BLaER1 treated with 17β-estradiol and CSF1 and Interleukin-3, amounts not matched to agents 10 nM and 100 nM (cell line): ENCODE measurements around the gene TIMP4.

Source experiments
- H3K27ac ChIP-seq, 11 experiments: shearing (Covaris generic); formaldehyde crosslinking; 2 replicates each; pipeline ENCODE4 v1.8.1; 2022
- H3K27me3 ChIP-seq, 11 experiments: shearing (Covaris generic); formaldehyde crosslinking; 2 replicates each; pipeline ENCODE4 v1.8.1; 2022
- H3K36me3 ChIP-seq, 11 experiments: shearing (Covaris generic); formaldehyde crosslinking; 2 replicates each; pipeline ENCODE4 v1.8.1; 2022
- H3K4me1 ChIP-seq, 10 experiments: shearing (Covaris generic); formaldehyde crosslinking; 2 replicates each; pipeline ENCODE4 v1.8.1; 2022
- H3K4me2 ChIP-seq, 11 experiments: shearing (Covaris generic); formaldehyde crosslinking; 2 replicates each; pipeline ENCODE4 v1.8.1; 2022
- H3K4me3 ChIP-seq, 10 experiments: shearing (Covaris generic); formaldehyde crosslinking; 2 replicates each; pipeline ENCODE4 v1.8.1; 2022
- H3K9ac ChIP-seq, 11 experiments: shearing (Covaris generic); formaldehyde crosslinking; 2 replicates each; pipeline ENCODE4 v1.8.1; 2022
- H3K9me3 ChIP-seq, 11 experiments: shearing (Covaris generic); formaldehyde crosslinking; replicated peaks in 1 of 11; 2 replicates each; pipeline ENCODE4 v1.8.1; 2022
- H4K20me1 ChIP-seq, 11 experiments: shearing (Covaris generic); formaldehyde crosslinking; 2 replicates each; pipeline ENCODE4 v1.8.1; 2022
- Cebpa-rat ChIP-seq, 11 experiments: shearing (Covaris generic); IDR thresholded peaks; 2 replicates each; pipeline ENCODE4 v1.8.1; 2022

Gene TIMP4

DNA sequence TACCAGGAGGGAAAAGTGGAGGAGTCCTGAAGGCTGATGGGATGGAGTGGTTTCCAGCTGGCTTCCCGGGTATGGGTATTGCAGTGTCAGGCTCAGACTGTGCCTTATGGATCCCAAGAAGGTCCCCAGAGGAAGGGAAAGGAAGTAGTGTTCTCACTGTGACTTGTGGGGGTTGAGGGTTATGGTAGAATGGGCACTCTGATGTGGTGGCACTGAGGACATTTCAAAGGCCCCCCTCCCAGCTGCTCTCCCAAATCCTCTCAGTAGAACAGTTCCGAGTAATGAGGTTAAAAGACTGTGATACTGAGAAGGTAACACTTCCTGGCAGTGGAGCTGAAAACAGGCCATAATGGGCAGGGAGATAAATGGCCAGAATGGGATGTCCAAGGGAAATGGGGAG, 23.1 kb upstream of the TIMP4 start:
- H3K36me3 ChIP-seq: no peaks in the 10 kb centered on the region
- no peak overlapping the region for H3K4me3 ChIP-seq
- H3K9ac ChIP-seq: no peak overlapping the region
- H3K4me1 ChIP-seq: peaks cover 61 to 100% (median 82%) of the 10 kb centered on the region in 10 experiments
- peak overlapping the region in 1 of 11 experiments; percentile 11; a peak in 2 of 22 replicates for H3K27ac ChIP-seq
- peak overlapping the region; percentile 61 to 94 (median 74) for H3K4me2 ChIP-seq
- H3K9me3 ChIP-seq: no peaks in the 10 kb centered on the region
- peaks cover 0 to 28% (median 0%) of the 10 kb centered on the region in 11 experiments; a peak in 7 of 22 replicates for H4K20me1 ChIP-seq
- H3K27me3 ChIP-seq: peaks cover 9 to 66% (median 51%) of the 10 kb centered on the region in 11 experiments; a peak in 19 of 22 replicates
- no peak for TF ChIP-seq Cebpa-rat (IDR thresholded peaks at IDR 0.05)

DNA sequence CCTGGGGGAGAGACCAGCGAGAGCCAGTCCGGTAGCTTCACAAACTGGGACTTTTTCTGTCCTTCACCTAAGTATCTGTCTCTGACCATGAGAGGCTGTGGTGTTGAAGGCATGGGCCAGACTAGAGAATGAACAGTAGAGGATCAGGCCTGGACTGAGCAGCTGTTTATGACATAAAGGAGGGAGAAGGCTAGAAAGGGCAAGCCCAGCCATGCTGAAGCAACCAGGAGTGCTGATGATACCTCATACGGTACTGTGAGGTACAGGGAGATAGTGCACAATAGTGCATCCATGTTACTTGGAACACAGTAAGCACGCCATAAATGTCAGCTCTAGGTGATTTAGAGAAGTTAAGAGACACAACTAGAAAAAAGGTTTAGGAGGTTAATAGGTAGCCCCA, 22.6 kb upstream of the TIMP4 start:
- H3K4me2 ChIP-seq: peak overlapping the region; percentile 61 to 94 (median 74)
- H3K9me3 ChIP-seq: no peaks in the 10 kb centered on the region
- H3K36me3 ChIP-seq: no peaks in the 10 kb centered on the region
- no peak overlapping the region; a peak in 1 of 22 replicates for H3K27ac ChIP-seq
- H4K20me1 ChIP-seq: peaks cover 0 to 26% (median 0%) of the 10 kb centered on the region in 11 experiments; a peak in 6 of 22 replicates
- peaks cover 56 to 100% (median 80%) of the 10 kb centered on the region in 10 experiments for H3K4me1 ChIP-seq
- TF ChIP-seq Cebpa-rat (IDR thresholded peaks at IDR 0.05): no peak
- H3K27me3 ChIP-seq: peaks cover 9 to 66% (median 52%) of the 10 kb centered on the region in 11 experiments; a peak in 19 of 22 replicates
- no peak overlapping the region for H3K9ac ChIP-seq
- no peak overlapping the region for H3K4me3 ChIP-seq

DNA sequence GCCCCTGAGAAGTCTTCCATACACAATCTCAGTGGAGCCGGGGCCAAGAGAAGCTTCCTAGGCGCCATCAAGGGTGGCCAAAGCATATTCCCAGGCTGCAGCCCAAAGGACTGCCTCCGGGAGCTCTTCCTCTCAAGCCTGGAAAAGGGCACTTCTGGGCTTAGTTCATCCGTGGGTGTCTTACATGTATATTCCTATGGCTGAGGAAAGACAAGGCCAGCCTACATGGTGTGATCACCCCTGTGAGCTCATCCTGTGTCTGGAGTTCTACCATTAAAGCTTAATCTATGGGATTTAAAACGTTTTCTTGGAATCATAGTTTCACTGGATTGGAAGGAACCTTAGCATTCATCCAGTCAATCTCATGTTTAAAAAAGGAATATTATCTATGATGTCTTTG, 21.9 kb upstream of the TIMP4 start:
- Histone ChIP-seq H3K36me3 (no peaks in the 10 kb centered on the region), H3K9ac (no peak overlapping the region), H3K4me3 (no peak overlapping the region), H3K27ac (no peak overlapping the region; a peak in 1 of 22 replicates), H4K20me1 (peaks cover 0 to 26% (median 0%) of the 10 kb centered on the region in 11 experiments; a peak in 6 of 22 replicates), H3K4me2 (peak overlapping the region in 7 of 11 experiments; percentile 33 to 94 (median 84); a peak in 11 of 22 replicates), H3K4me1 (peaks cover 49 to 100% (median 76%) of the 10 kb centered on the region in 10 experiments), H3K27me3 (peaks cover 9 to 67% (median 53%) of the 10 kb centered on the region in 11 experiments; a peak in 19 of 22 replicates), H3K9me3 (no peaks in the 10 kb centered on the region)
- no peak for TF ChIP-seq Cebpa-rat (IDR thresholded peaks at IDR 0.05)

DNA sequence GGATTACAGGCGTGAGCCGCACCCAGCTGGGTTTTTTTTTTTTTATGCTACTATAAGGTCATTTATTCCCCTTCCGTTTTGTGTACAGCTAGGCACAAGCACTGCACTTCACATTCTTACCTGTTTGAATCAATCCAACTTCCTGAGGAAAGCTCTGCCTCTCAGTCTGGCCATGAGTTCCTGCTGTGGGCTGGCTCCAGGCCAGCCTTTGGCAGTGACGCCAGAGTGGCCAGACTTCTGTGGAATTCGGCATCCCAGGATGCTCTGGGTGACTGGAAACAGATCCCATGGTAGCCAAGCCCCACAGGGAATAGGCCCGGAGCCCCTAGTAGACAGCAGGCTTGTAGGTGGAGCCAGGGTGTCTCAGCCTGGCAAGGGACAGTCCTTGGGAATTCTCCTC, 21.5 kb upstream of the TIMP4 start:
- peaks cover 9 to 63% (median 49%) of the 10 kb centered on the region in 11 experiments; a peak in 19 of 22 replicates for H3K27me3 ChIP-seq
- H3K4me3 ChIP-seq: no peak overlapping the region
- no peaks in the 10 kb centered on the region for H3K36me3 ChIP-seq
- no peak for TF ChIP-seq Cebpa-rat (IDR thresholded peaks at IDR 0.05)
- peaks cover 0 to 26% (median 0%) of the 10 kb centered on the region in 11 experiments; a peak in 6 of 22 replicates for H4K20me1 ChIP-seq
- H3K9me3 ChIP-seq: no peaks in the 10 kb centered on the region
- H3K4me1 ChIP-seq: peaks cover 49 to 100% (median 72%) of the 10 kb centered on the region in 10 experiments
- H3K9ac ChIP-seq: no peak overlapping the region
- peak overlapping the region in 5 of 11 experiments; percentile 33 to 94 (median 92); a peak in 10 of 22 replicates for H3K4me2 ChIP-seq
- no peak overlapping the region; a peak in 1 of 22 replicates for H3K27ac ChIP-seq

DNA sequence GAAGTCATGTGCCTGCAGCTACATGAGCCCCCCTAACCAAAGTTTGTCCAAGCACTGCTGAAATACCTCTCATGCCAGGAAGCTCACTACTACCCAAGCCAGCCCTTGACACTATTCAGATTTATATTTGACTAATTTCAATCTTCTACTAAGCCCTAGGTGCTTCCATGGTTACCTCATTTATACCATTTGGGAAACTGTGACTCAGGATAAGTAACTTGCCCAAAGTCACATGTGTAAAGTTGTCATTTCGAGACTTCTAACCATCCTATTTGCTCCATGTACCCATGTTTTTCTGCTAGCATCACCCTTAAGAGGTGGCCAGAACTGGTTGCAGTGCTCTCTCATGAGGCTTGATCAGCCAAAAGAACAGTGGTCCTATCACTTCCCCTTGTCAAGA, 20.7 kb upstream of the TIMP4 start:
- H3K4me1 ChIP-seq: peaks cover 46 to 95% (median 66%) of the 10 kb centered on the region in 10 experiments
- H4K20me1 ChIP-seq: peaks cover 0 to 26% (median 0%) of the 10 kb centered on the region in 11 experiments; a peak in 6 of 22 replicates
- H3K27ac ChIP-seq: peak overlapping the region in 1 of 11 experiments; percentile 72; a peak in 2 of 22 replicates
- no peaks in the 10 kb centered on the region for H3K9me3 ChIP-seq
- no peak overlapping the region for H3K4me3 ChIP-seq
- H3K27me3 ChIP-seq: peaks cover 4 to 55% (median 41%) of the 10 kb centered on the region in 11 experiments; a peak in 19 of 22 replicates
- H3K36me3 ChIP-seq: no peaks in the 10 kb centered on the region
- no peak overlapping the region for H3K9ac ChIP-seq
- H3K4me2 ChIP-seq: peak overlapping the region in 7 of 11 experiments; percentile 82 to 94 (median 90); a peak in 11 of 22 replicates
- TF ChIP-seq Cebpa-rat (IDR thresholded peaks at IDR 0.05): no peak

DNA sequence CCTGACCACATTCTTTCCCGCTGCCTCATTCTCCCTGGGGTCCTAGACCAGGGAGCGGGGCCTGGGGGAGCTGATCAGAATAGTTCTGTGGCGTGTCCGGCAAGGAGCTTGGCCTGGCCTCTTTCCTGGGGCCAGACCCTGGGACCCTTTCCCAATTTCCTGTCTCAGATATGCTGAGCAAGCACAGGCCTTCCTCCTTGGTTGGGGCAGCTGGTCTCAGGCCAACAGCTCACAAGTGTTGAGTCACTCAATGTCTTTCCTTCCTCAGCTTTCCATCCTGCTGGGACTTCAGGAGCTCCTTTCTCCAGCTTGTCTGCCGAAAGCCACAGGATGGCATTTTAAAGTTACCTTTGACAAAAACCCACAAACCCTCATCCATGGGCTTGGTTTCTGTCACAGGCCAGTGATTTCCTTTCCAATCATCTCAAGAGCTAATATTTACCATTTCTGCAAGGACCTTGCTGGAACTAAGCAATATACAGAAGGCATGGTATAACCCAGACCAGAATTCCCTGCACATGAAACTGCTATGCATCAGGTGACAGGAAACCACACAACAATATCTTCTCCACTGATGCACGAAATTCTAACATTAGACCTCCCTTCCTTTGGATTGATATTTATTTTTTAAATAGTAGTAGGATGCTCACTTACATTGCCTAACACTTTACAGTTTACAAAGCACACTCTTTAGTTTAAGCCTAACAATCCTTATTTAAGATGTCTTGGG, 19.5 kb upstream of the TIMP4 start:
- Histone ChIP-seq H4K20me1 (peaks cover 0 to 26% (median 0%) of the 10 kb centered on the region in 11 experiments; a peak in 6 of 22 replicates), H3K36me3 (no peaks in the 10 kb centered on the region), H3K4me2 (peak overlapping the region; percentile 70 to 94 (median 89)), H3K27ac (peak overlapping the region in 6 of 11 experiments; percentile 38 to 77 (median 66); a peak in 11 of 22 replicates), H3K9me3 (peaks cover 2 to 10% (median 3%) of the 10 kb centered on the region in 11 experiments; a peak in 21 of 22 replicates), H3K4me3 (peak overlapping the region in 3 of 10 experiments; percentile 7 to 23 (median 10); a peak in 6 of 20 replicates), H3K4me1 (peaks cover 43 to 83% (median 60%) of the 10 kb centered on the region in 10 experiments), H3K9ac (peak overlapping the region in 6 of 11 experiments; percentile 7 to 57 (median 44); a peak in 7 of 22 replicates), H3K27me3 (peaks cover 0 to 44% (median 29%) of the 10 kb centered on the region in 11 experiments; a peak in 18 of 22 replicates)
- TF ChIP-seq Cebpa-rat (IDR thresholded peaks at IDR 0.05): no peak

DNA sequence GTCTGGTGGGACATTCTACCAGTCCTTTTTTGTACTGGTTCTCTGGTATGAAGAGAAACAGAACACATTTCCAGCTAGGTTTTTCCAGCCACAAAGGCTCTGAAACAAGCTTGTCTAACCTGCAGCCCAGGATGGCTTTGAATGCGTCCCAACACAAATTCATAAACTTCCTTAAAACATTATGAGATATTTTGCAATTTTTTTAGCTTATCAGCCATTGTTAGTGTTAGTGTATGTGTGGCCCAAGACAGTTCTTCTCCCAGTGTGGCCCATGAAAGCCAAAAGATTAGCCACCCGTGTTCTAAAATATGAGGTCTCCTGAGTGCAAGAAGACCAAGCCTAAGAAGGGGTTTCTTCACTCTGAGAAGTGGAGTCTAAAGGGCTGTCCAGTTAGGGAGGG, 18.4 kb upstream of the TIMP4 start:
- Histone ChIP-seq H3K9me3 (peaks cover 13 to 21% (median 15%) of the 10 kb centered on the region in 11 experiments), H3K36me3 (peaks cover 0 to 6% (median 0%) of the 10 kb centered on the region in 11 experiments; a peak in 2 of 22 replicates), H3K27ac (peak overlapping the region in 5 of 11 experiments; percentile 63 to 77 (median 68); a peak in 9 of 22 replicates), H3K4me1 (peaks cover 33 to 72% (median 49%) of the 10 kb centered on the region in 10 experiments), H3K9ac (peak overlapping the region in 4 of 11 experiments; percentile 2 to 57 (median 41); a peak in 4 of 22 replicates), H4K20me1 (peaks cover 0 to 17% (median 0%) of the 10 kb centered on the region in 11 experiments; a peak in 5 of 22 replicates), H3K4me3 (no peak overlapping the region), H3K4me2 (peak overlapping the region in 10 of 11 experiments; percentile 70 to 94 (median 90); a peak in 20 of 22 replicates), H3K27me3 (peaks cover 0 to 32% (median 21%) of the 10 kb centered on the region in 11 experiments; a peak in 17 of 22 replicates)
- TF ChIP-seq Cebpa-rat (IDR thresholded peaks at IDR 0.05): no peak

DNA sequence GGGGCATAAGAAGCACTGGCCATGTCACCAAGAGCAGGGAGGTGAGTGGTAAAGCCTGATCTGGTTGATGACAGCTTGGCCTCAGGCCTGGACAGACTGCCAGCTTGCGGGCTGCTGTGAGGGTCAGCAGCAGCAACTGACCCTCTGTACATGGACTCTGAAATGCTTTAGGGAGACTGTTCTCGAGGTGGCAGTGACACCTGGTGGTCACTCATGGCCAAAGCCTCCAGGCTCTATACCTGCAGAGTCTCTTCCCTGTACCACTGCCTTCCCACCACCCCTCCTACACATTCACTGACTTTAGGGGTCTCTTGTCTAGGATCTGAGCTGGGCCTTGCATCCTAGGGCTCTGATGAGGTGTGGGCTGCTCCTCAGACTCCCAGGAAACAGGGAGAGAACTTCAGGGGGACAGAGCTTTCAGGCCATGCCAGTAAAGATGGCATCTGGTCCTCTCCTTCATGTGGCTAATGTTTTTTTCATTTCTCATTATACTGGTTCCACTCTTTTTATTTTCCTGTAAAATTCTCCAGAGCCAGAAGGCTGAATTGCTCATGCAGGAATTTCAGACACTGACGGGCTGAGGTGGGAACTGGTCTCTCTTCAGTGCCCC, 17.2 kb upstream of the TIMP4 start:
- TF ChIP-seq Cebpa-rat (IDR thresholded peaks at IDR 0.05): no peak
- peaks cover 0 to 28% (median 17%) of the 10 kb centered on the region in 11 experiments; a peak in 17 of 22 replicates for H3K27me3 ChIP-seq
- H3K4me3 ChIP-seq: no peak overlapping the region
- peaks cover 21 to 67% (median 38%) of the 10 kb centered on the region in 10 experiments for H3K4me1 ChIP-seq
- H3K27ac ChIP-seq: peak overlapping the region in 1 of 11 experiments; percentile 72; a peak in 2 of 22 replicates
- peaks cover 0 to 6% (median 0%) of the 10 kb centered on the region in 11 experiments; a peak in 2 of 22 replicates for H4K20me1 ChIP-seq
- H3K36me3 ChIP-seq: peaks cover 0 to 8% (median 0%) of the 10 kb centered on the region in 11 experiments; a peak in 2 of 22 replicates
- H3K9me3 ChIP-seq: peaks cover 19 to 30% (median 25%) of the 10 kb centered on the region in 11 experiments
- H3K9ac ChIP-seq: no peak overlapping the region; a peak in 1 of 22 replicates
- peak overlapping the region in 5 of 11 experiments; percentile 0 to 94 (median 92); a peak in 7 of 22 replicates for H3K4me2 ChIP-seq
